ENCODE results near the gene PRAMEF12. TPM values are rescaled to one million over a fixed set of nuclear protein-coding genes. Genes with fewer than 3 reads are reported as not detected.
"Not testable (repeated sequence)": the region's sequence is repeated elsewhere in the genome, so short reads cannot be mapped to it uniquely, and the experiment has no call there.

PRAMEF12 gene
- total RNA-seq (not detected), polyA plus RNA-seq (not detected)
- long read RNA-seq, donor 1: 0 reads
- long read RNA-seq, donor 2: 0 reads

GRCh38 chr1:12773438-12773837 is at the start of gene PRAMEF12:
Gene PRAMEF12, plus strand, starts transcription at chr1:12773738. Its CDS starts 1,130 bp downstream, at chr1:12774868.
- Histone ChIP-seq H3K27me3 (ENCODE audit: control insufficient read depth in 1 of 2, insufficient read depth in 2 of 2, low read length in 1 of 2) (no peaks in the 10 kb centered on the region), H3K27ac (ENCODE audit: low read depth in 1 of 2, low read length in 2 of 2) (no peak within 1 kb of the TSS), H3K36me3 (ENCODE audit: control insufficient read depth in 1 of 2, insufficient read depth in 2 of 2, low read length in 1 of 2) (no peaks in the 10 kb centered on the region), H3K4me1 (ENCODE audit: control insufficient read depth in 1 of 2, insufficient read depth in 2 of 2, low read length in 2 of 2) (no peaks in the 10 kb centered on the region), H3K9me3 (ENCODE audit: control insufficient read depth, low read length) (peaks cover 2% of the 10 kb centered on the region), H3K4me3 (ENCODE audit: low read length in 2 of 2) (no peak within 1 kb of the TSS)
- intact Hi-C loops (cut with DNase I): no loop called here
- ATAC-seq (ENCODE audit: low FRiP score) (no peak), DNase-seq (no peak)
- 87 to 94% methylated on average over 5 of the region's 5 CpGs for WGBS, 2 donors

- Histone ChIP-seq H3K4me3 (ENCODE audit: low read length in 2 of 2) (no peak overlapping the region), H3K9me3 (ENCODE audit: control insufficient read depth, low read length) (peaks cover 7% of the 10 kb centered on the region), H3K36me3 (ENCODE audit: control insufficient read depth in 1 of 2, insufficient read depth in 2 of 2, low read length in 1 of 2) (no peaks in the 10 kb centered on the region), H3K27me3 (ENCODE audit: control insufficient read depth in 1 of 2, insufficient read depth in 2 of 2, low read length in 1 of 2) (no peaks in the 10 kb centered on the region), H3K27ac (ENCODE audit: low read depth in 1 of 2, low read length in 2 of 2) (no peak overlapping the region), H3K4me1 (ENCODE audit: control insufficient read depth in 1 of 2, insufficient read depth in 2 of 2, low read length in 2 of 2) (no peaks in the 10 kb centered on the region)
- DNase-seq (no peak), ATAC-seq (ENCODE audit: low FRiP score) (no peak)
- intact Hi-C loops (cut with DNase I): no loop called here
- WGBS, 2 donors: 78 to 84% methylated on average over 2 of the region's 2 CpGs
Measured at GRCh38 chr1:12728391-12728790, 45.1 kb upstream of the PRAMEF12 start.

GRCh38 chr1:12730156-12730555 is 43.4 kb upstream of the PRAMEF12 start:
- DNase-seq (no peak), ATAC-seq (ENCODE audit: low FRiP score) (no peak)
- H3K4me1 ChIP-seq (ENCODE audit: control insufficient read depth in 1 of 2, insufficient read depth in 2 of 2, low read length in 2 of 2): no peaks in the 10 kb centered on the region
- H3K9me3 ChIP-seq (ENCODE audit: control insufficient read depth, low read length): peaks cover 8% of the 10 kb centered on the region
- H3K36me3 ChIP-seq (ENCODE audit: control insufficient read depth in 1 of 2, insufficient read depth in 2 of 2, low read length in 1 of 2): no peaks in the 10 kb centered on the region
- no peak overlapping the region for H3K4me3 ChIP-seq (ENCODE audit: low read length in 2 of 2)
- H3K27ac ChIP-seq (ENCODE audit: low read depth in 1 of 2, low read length in 2 of 2): no peak overlapping the region
- intact Hi-C loops (cut with DNase I): no loop called here
- H3K27me3 ChIP-seq (ENCODE audit: control insufficient read depth in 1 of 2, insufficient read depth in 2 of 2, low read length in 1 of 2): no peaks in the 10 kb centered on the region
- 85 to 94% methylated on average over 1 of the region's 1 CpG for WGBS, 2 donors

DNA sequence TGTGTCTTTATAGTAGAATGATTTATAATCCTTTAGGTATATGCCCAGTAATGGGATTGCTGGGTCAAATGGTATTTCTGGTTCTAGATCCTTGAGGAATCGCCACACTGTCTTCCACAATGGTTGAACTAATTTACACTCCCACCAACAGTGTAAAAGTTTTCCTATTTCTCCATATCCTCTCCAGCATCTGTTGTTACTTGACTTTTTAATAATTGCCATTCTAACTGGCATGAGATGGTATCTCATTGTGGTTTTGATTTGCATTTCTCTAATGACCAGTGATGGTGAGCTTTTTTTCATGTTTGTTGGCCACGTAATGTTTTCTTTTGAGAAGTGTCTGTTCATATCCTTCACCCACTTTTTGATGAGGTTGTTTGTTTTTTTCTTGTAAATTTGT is 42.5 kb upstream of the PRAMEF12 start:
- H3K36me3 ChIP-seq (ENCODE audit: control insufficient read depth in 1 of 2, insufficient read depth in 2 of 2, low read length in 1 of 2); H3K9me3 ChIP-seq (ENCODE audit: control insufficient read depth, low read length); intact Hi-C loops (cut with DNase I); H3K4me1 ChIP-seq (ENCODE audit: control insufficient read depth in 1 of 2, insufficient read depth in 2 of 2, low read length in 2 of 2); H3K27me3 ChIP-seq (ENCODE audit: control insufficient read depth in 1 of 2, insufficient read depth in 2 of 2, low read length in 1 of 2); ATAC-seq (ENCODE audit: low FRiP score); DNase-seq; H3K4me3 ChIP-seq (ENCODE audit: low read length in 2 of 2); H3K27ac ChIP-seq (ENCODE audit: low read depth in 1 of 2, low read length in 2 of 2): not testable (repeated sequence)
- 73 to 78% methylated on average over 2 of the region's 2 CpGs for WGBS, 2 donors

- H3K9me3 ChIP-seq (ENCODE audit: control insufficient read depth, low read length): peaks cover 4% of the 10 kb centered on the region
- no peak for DNase-seq
- intact Hi-C loops (cut with DNase I): no loop called here
Measured at GRCh38 chr1:12734651-12735050, 38.9 kb upstream of the PRAMEF12 start.

GRCh38 chr1:12738934-12739333 is 34.6 kb upstream of the PRAMEF12 start:
- 88 to 95% methylated on average over 1 of the region's 1 CpG for WGBS, 2 donors
- H3K9me3 ChIP-seq (ENCODE audit: control insufficient read depth, low read length): peaks cover 1% of the 10 kb centered on the region
- H3K27ac ChIP-seq (ENCODE audit: low read depth in 1 of 2, low read length in 2 of 2): no peak overlapping the region
- DNase-seq: no peak
- no peak overlapping the region for H3K4me3 ChIP-seq (ENCODE audit: low read length in 2 of 2)
- no peaks in the 10 kb centered on the region for H3K4me1 ChIP-seq (ENCODE audit: control insufficient read depth in 1 of 2, insufficient read depth in 2 of 2, low read length in 2 of 2)
- intact Hi-C loops (cut with DNase I): no loop called here
- ATAC-seq (ENCODE audit: low FRiP score): no peak
- H3K36me3 ChIP-seq (ENCODE audit: control insufficient read depth in 1 of 2, insufficient read depth in 2 of 2, low read length in 1 of 2): no peaks in the 10 kb centered on the region
- no peaks in the 10 kb centered on the region for H3K27me3 ChIP-seq (ENCODE audit: control insufficient read depth in 1 of 2, insufficient read depth in 2 of 2, low read length in 1 of 2)

More at GRCh38 chr1:12734651-12735050, 38.9 kb upstream of the PRAMEF12 start:
- no peak for ATAC-seq (ENCODE audit: low FRiP score)
- no peaks in the 10 kb centered on the region for H3K36me3 ChIP-seq (ENCODE audit: control insufficient read depth in 1 of 2, insufficient read depth in 2 of 2, low read length in 1 of 2)
- no peaks in the 10 kb centered on the region for H3K4me1 ChIP-seq (ENCODE audit: control insufficient read depth in 1 of 2, insufficient read depth in 2 of 2, low read length in 2 of 2)
- H3K4me3 ChIP-seq (ENCODE audit: low read length in 2 of 2): no peak overlapping the region
- WGBS, 2 donors: 57 to 62% methylated on average over 3 of the region's 3 CpGs
- H3K27ac ChIP-seq (ENCODE audit: low read depth in 1 of 2, low read length in 2 of 2): no peak overlapping the region
- H3K27me3 ChIP-seq (ENCODE audit: control insufficient read depth in 1 of 2, insufficient read depth in 2 of 2, low read length in 1 of 2): no peaks in the 10 kb centered on the region

DNA sequence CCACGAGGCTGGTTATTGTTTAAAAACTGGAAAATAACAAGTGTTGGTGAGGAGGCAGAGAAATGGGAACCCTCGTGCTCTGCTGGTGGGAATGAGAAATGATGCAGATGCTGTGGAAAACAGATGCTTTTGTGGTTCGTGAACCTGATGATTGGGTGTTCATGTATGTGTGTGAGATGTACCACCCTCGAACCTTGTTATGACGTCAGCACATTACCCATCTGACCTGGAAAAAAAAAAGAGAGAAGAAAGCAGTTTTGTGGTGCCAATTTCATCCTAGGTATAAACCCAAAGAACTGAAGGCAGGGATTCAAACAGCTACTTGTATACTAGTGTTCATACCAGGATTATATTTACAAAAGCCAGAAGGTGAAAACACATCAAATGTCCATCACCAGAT is 33.9 kb upstream of the PRAMEF12 start:
- DNase-seq (no peak), ATAC-seq (ENCODE audit: low FRiP score) (no peak)
- H3K4me3 ChIP-seq (ENCODE audit: low read length in 2 of 2): no peak overlapping the region
- no peaks in the 10 kb centered on the region for H3K36me3 ChIP-seq (ENCODE audit: control insufficient read depth in 1 of 2, insufficient read depth in 2 of 2, low read length in 1 of 2)
- intact Hi-C loops (cut with DNase I): no loop called here
- H3K27me3 ChIP-seq (ENCODE audit: control insufficient read depth in 1 of 2, insufficient read depth in 2 of 2, low read length in 1 of 2): no peaks in the 10 kb centered on the region
- no peaks in the 10 kb centered on the region for H3K4me1 ChIP-seq (ENCODE audit: control insufficient read depth in 1 of 2, insufficient read depth in 2 of 2, low read length in 2 of 2)
- WGBS, 2 donors: 81 to 84% methylated on average over 5 of the region's 5 CpGs
- no peak overlapping the region for H3K27ac ChIP-seq (ENCODE audit: low read depth in 1 of 2, low read length in 2 of 2)
- peaks cover under 1% of the 10 kb centered on the region for H3K9me3 ChIP-seq (ENCODE audit: control insufficient read depth, low read length)

DNA sequence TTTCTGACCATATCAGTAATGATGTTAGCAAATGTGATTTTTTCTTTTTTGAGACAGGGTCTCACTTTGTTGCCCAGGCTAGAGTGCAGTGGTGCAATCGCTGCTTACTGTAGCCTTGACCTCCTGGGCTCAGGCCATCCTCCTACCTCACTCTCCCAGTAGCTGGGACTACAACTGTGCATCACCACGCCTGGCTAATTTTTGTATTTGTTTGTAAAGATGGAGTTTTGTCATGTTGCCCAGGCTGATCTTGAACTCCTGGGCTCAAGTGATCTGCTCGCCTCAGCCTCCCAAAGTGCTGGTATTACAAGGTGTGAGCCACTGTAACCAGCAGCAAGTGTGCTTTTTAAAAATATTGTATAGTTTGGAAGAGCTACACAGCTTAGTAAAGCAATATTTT is 31.6 kb upstream of the PRAMEF12 start:
- intact Hi-C loops (cut with DNase I): no loop called here
- Histone ChIP-seq H3K4me3 (ENCODE audit: low read length in 2 of 2) (no peak overlapping the region), H3K27ac (ENCODE audit: low read depth in 1 of 2, low read length in 2 of 2) (no peak overlapping the region), H3K27me3 (ENCODE audit: control insufficient read depth in 1 of 2, insufficient read depth in 2 of 2, low read length in 1 of 2) (no peaks in the 10 kb centered on the region), H3K4me1 (ENCODE audit: control insufficient read depth in 1 of 2, insufficient read depth in 2 of 2, low read length in 2 of 2) (no peaks in the 10 kb centered on the region), H3K9me3 (ENCODE audit: control insufficient read depth, low read length) (no peaks in the 10 kb centered on the region), H3K36me3 (ENCODE audit: control insufficient read depth in 1 of 2, insufficient read depth in 2 of 2, low read length in 1 of 2) (no peaks in the 10 kb centered on the region)
- 69 to 85% methylated on average over 3 of the region's 3 CpGs for WGBS, 2 donors
- DNase-seq (no peak), ATAC-seq (ENCODE audit: low FRiP score) (no peak)

DNA sequence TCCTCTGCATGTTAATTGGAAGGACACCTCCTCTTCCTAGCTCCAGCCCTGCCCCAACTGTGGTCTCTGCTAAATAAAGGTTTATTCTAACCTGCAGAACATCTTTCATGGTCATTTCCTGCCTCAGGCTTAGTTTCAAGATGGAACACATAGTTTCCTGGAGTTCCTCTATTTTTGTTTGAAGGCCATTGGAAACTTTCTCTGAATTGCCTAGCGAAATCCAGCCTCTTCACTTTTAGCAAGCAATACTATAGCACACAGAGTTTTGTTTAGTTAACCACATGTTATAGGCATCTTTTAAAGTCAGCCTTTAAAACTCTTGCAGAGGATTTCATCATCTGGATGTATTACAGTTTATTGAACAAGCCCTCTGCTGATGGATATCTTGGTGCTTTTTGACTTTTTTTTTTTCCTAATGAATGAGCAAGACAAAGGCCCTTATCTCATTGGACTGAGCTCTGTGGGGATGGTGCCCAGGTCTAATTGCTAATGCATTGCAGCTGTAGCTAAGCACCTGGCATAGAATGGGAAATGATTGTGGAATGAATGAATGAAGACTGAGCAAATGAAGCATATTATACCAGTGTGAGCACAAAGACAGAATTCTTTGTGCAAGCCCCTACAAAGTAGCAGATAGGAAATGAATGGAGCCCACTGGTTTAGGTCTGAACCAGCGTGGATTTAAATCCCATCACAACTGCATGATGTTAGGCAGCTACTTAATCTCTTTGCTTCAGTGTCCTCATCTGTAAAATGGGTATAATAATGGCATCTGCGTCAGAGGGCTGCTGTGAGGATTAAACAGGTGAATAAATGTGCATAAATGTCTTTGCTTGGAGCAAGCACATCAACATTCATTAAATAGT is 28.2 kb upstream of the PRAMEF12 start:
- Histone ChIP-seq H3K36me3 (ENCODE audit: control insufficient read depth in 1 of 2, insufficient read depth in 2 of 2, low read length in 1 of 2) (no peaks in the 10 kb centered on the region), H3K4me3 (ENCODE audit: low read length in 2 of 2) (no peak overlapping the region), H3K4me1 (ENCODE audit: control insufficient read depth in 1 of 2, insufficient read depth in 2 of 2, low read length in 2 of 2) (no peaks in the 10 kb centered on the region), H3K27me3 (ENCODE audit: control insufficient read depth in 1 of 2, insufficient read depth in 2 of 2, low read length in 1 of 2) (peaks cover 0 to 2% of the 10 kb centered on the region in 2 donors), H3K9me3 (ENCODE audit: control insufficient read depth, low read length) (peaks cover 7% of the 10 kb centered on the region), H3K27ac (ENCODE audit: low read depth in 1 of 2, low read length in 2 of 2) (no peak overlapping the region)
- ATAC-seq (ENCODE audit: low FRiP score) (no peak), DNase-seq (no peak)
- WGBS, 2 donors: 73 to 74% methylated on average over 3 of the region's 3 CpGs
- intact Hi-C loops (cut with DNase I): no loop called here

Data from aorta (tissue), 5 donors.